ENCODE results near the gene RRM2. TPM values are rescaled to one million over a fixed set of nuclear protein-coding genes. Genes with fewer than 3 reads are reported as not detected.

The RRM2 gene
- total RNA-seq, 1 experiment from 2014 or later, result 129 TPM

GRCh38 chr2:10084223-10084865 is 38.2 kb upstream of the RRM2 start:
- no peak for ATAC-seq
- H3K4me1 Mint-ChIP-seq, result peaks cover 15% of the 10 kb centered on the region
- no peak for TF ChIP-seq ESRRA (CRISPR knock-in tag; IDR thresholded peaks at IDR 0.05; ENCODE audit: borderline replicate concordance)
- TF ChIP-seq ZNF416 (CRISPR knock-in tag; IDR thresholded peaks at IDR 0.05), result no peak
- TF ChIP-seq KAT7 (CRISPR knock-in tag; IDR thresholded peaks at IDR 0.05; ENCODE audit: borderline replicate concordance), result no peak
- no peak for TF ChIP-seq ATF3 (CRISPR knock-in tag; conservative IDR thresholded peaks at IDR 0.05)
- TF ChIP-seq PREB (CRISPR knock-in tag; IDR thresholded peaks at IDR 0.05; ENCODE audit: borderline replicate concordance), result no peak
- TF ChIP-seq ZMAT4 (CRISPR knock-in tag; IDR thresholded peaks at IDR 0.05), result no peak
- TF ChIP-seq ZNF423 (CRISPR knock-in tag; IDR thresholded peaks at IDR 0.05), result no peak
- TF ChIP-seq ZNF425 (CRISPR knock-in tag; conservative IDR thresholded peaks at IDR 0.05), result no peak
- TF ChIP-seq ZBTB43 (CRISPR knock-in tag; IDR thresholded peaks at IDR 0.05), result no peak
- no peak for TF ChIP-seq PRDM15 (CRISPR knock-in tag; IDR thresholded peaks at IDR 0.05)
- TF ChIP-seq E2F5 (CRISPR knock-in tag; IDR thresholded peaks at IDR 0.05), result no peak
- TF ChIP-seq PRRX2 (CRISPR knock-in tag; IDR thresholded peaks at IDR 0.05), result no peak
- TF ChIP-seq E2F1 (CRISPR knock-in tag; IDR thresholded peaks at IDR 0.05), result no peak
- no peak for TF ChIP-seq ZNF263 (CRISPR knock-in tag; IDR thresholded peaks at IDR 0.05; ENCODE audit: low read depth)
- no peak for TF ChIP-seq AFF4 (CRISPR knock-in tag; IDR thresholded peaks at IDR 0.05; ENCODE audit: borderline replicate concordance)
- no peak for TF ChIP-seq FOXP1 (CRISPR knock-in tag; IDR thresholded peaks at IDR 0.05; ENCODE audit: borderline replicate concordance)
- TF ChIP-seq GRHL2 (CRISPR knock-in tag; IDR thresholded peaks at IDR 0.05; ENCODE audit: insufficient replicate concordance, severe bottlenecking), result no peak
- TF ChIP-seq ETV6 (CRISPR knock-in tag; IDR thresholded peaks at IDR 0.05), result no peak
- no peak for TF ChIP-seq OVOL2 (CRISPR knock-in tag; IDR thresholded peaks at IDR 0.05; ENCODE audit: borderline replicate concordance)
- no peak for TF ChIP-seq ZNF138 (CRISPR knock-in tag; conservative IDR thresholded peaks at IDR 0.05)
- H3K4me3 Mint-ChIP-seq, result no peak overlapping the region
- H3K9me3 Mint-ChIP-seq, result no peaks in the 10 kb centered on the region
- H3K36me3 Mint-ChIP-seq, result no peaks in the 10 kb centered on the region
- no peak overlapping the region; the same call in 1 of the 2 replicates for H3K27ac Mint-ChIP-seq
- CTCF ChIA-PET, result interaction anchor here (1.4 to 5.4 kb wide), 3 partner anchors 11 to 40 kb away, joined by 5 to 37 read pairs (median 20); no protein-coding TSS in a partner anchor
- no peak for DNase-seq (ENCODE audit: low spot score)
- POLR2A ChIA-PET, result no interaction called here
- H3K27me3 Mint-ChIP-seq (ENCODE audit: low read depth), result peaks cover 30% of the 10 kb centered on the region

Measured in WTC11 (cell line).